Suppressor macrophage (primary cell): ENCODE data around the gene PBX4.

Experiments used
- DNase-seq, 4 experiments: peaks; one replicate each; pipeline ENCODE4 v3.0.0-alpha.2; 2020 to 2022

Gene PBX4

DNA sequence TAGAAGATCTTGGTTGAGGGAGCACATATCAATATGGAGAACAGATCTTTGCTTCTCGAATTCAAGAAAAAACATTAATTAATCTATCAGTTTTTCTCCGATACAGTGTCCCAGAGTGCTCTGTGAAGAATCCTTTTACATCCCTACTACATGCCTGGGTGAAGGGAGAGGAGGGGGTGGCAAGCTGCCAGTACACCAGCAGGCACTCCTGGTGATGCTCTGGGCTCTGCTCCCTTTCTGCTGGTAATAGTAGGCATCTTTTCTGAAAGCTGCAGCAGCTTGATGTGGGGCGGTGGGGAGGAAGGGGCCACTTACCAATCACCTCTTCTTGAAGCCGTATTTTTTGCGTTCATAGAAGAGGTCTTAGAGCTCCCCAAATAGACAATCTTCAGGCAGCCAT lies 30.7 kb downstream of the PBX4 start:
- no peak for DNase-seq

DNA sequence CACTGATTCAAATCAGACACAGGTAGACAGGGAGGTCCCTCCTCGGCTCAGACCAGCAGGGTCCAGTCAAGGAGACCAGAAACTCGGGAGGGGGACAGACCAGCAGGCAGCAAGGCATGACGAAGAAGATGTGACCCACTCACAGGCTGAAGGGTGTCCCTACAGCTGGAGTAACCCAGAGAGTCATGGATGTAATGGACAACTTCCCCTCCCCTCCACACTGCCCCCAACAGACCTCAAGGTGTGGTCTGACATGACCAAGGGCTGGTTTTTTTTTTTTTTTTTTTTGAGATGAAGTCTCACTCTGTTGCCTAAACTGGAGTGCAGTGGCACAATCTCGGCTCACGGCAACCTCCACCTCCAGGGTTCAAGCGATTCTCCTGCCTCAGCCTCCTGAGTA lies 34.1 kb downstream of the PBX4 start:
- DNase-seq, result no peak

DNA sequence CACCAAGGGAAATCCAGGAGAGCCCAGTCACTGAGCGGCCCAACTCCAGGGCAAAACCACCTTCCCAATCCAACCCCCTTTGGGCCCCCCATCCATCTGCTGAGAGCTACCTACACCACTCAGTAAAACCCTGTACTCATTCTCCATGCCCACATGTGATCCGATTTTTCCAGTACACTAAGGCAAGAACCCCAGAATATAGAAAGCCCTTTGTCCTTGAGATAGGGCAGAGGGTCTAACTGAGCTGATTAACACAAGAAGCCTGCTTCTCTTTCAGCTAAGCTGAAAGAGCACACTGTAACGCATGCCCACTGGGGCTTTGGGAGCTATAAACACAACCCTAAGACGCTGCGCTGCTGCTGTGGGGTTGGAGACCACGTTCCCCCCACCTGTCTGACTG lies 36.0 kb downstream of the PBX4 start:
- DNase-seq, result no peak

DNA sequence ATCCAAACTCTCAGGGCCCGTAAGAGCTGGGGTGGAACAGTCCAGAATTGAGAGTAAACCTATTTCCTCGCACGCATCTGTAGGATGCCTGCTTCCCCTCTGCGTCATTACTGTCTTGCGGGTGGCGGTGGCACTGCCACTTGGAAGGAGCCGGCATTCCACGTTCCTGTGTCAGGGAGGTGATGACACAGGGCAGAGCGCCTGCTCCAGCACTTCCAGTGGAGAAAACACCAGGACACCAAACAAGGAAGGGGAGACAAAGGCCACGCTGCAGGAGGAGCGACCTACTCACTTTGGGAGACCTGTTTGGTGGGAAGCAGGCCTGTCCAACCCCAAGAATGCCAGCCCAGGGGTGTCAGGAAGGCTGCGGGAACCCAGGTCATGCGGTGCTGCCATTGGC lies 37.1 kb downstream of the PBX4 start:
- no peak for DNase-seq

DNA sequence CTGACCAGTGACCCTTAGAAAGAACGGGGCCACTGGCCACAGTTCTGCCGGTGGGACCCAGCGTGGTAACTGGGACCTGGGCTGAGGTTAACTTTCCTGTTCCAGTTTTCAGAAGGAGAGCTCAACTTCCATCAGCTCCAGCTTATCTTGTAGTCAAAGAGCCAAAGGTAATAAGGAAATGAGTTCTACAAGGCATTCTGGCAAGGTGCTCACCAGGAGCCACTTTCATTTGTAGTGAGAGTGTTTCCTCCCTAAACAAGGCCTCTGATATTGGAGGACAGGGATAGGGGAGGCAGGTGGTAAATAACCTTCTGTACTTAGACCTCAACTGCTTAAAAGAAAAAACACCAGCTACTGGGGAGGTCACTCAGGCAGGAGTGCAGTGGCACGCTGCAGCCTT lies 38.1 kb downstream of the PBX4 start:
- no peak for DNase-seq

DNA sequence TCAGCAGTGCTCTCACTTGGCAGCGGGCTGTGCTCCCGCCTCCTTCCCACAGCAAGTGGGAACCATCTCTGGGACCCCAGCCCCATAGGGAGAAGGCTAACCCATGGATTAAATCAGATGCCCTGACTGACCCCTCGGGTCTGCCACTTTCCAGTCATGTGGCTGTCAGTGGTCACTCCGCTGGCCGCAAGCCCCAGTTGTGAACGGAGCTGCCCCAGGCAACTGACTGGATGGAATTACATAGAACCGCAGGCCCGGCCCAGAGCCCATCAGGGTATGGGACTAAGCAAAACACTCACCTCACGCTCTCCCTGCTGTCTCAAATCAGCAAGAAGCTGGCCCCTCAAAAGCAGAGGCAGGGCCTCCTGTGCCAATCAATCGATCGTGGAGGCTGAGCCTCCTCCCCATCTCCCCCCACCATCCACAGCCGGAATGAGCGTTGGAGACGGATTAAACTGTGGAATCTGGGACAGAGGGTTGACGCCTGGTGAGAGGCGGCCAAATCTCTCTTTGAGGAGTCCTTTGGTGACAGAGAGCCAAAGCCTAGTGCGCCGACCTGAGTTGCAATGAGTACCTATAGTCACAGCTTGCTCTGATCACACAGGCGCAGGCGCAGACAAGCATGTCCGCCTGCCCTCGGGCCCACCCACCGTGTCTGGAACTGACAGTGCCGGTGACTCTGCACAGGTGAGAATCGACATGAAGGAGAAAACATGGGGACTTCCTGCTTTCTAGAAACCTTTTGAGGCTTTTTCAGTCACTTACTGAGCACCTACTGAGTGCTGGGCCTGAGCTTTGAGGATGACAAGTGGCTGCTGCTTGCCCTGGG lies 38.7 kb downstream of the PBX4 start:
- no peak for DNase-seq

GRCh38 chr19:19578252-19578651 lies 40.2 kb downstream of the PBX4 start:
- DNase-seq, result no peak

- no peak for DNase-seq
Observed at GRCh38 chr19:19575411-19575810, 43.1 kb downstream of the PBX4 start.

GRCh38 chr19:19571071-19571786 lies 47.3 kb downstream of the PBX4 start:
- DNase-seq, result no peak

GRCh38 chr19:19570571-19570970 lies 47.9 kb downstream of the PBX4 start:
- DNase-seq, result no peak

GRCh38 chr19:19568802-19569756 lies 49.4 kb downstream of the PBX4 start:
- no peak for DNase-seq

DNA sequence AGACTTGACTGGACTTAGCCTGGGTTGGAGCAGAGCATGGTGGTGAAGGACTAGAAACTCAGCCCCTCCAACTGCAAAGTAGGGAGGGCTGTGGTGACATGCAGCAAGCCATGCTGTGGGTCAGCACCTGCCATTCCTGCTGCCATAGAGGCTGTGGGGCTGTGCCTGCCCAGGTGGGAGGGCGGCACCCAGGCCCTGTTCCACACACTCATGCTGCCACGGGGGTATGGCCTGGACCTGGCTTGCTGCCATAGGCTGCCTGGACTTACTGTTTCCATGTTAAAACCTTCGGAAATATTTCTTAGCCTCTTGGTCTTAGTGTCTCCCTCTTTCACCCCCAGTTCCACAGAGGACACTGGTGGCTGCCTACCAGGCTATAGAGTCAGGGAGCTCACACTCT lies 51.1 kb downstream of the PBX4 start:
- no peak for DNase-seq

GRCh38 chr19:19566306-19566705 lies 52.2 kb downstream of the PBX4 start:
- DNase-seq, result no peak

GRCh38 chr19:19563348-19563848 lies 55.1 kb downstream of the PBX4 start:
- no peak for DNase-seq

DNA sequence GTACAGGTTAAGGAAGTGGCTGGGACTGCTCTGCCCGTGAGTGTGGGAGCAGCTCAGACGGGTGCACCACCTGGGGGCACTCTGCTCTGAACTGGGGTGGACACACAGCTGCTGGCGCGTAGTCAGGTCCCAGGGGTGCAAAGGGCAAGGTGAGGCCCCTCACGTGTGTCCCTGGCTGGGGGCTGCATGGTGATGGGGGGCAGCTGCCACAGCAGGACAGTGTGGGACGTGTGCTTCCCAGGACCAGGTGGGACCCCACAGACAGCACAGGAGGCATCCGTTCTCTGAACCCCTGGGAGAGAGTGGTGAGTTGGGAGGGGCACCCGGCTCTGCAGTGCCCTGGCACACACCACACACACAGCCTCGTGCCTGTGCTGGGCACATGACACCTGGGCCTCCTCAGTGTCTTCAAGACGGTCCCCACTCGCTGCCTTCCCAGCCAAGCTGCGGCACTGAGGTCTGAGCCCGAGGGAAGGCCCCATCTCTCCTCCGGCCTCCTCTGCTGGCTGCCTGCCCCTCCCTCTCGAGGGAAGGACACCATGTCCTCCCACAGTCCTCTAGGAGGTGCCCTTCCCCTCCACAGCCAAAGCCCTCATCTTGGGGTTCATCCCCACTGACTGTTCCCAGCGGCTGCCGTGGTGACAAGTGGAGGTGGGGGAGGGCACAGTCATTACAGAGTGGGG lies 55.7 kb downstream of the PBX4 start:
- peak in 2 of 4 experiments; percentile 10 to 21 for DNase-seq

GRCh38 chr19:19561946-19562664 lies 56.4 kb downstream of the PBX4 start:
- DNase-seq, result no peak

GRCh38 chr19:19559931-19560330 lies 58.6 kb downstream of the PBX4 start:
- DNase-seq, result no peak

- no peak for DNase-seq
Observed at GRCh38 chr19:19558636-19559035, 59.9 kb downstream of the PBX4 start.

DNA sequence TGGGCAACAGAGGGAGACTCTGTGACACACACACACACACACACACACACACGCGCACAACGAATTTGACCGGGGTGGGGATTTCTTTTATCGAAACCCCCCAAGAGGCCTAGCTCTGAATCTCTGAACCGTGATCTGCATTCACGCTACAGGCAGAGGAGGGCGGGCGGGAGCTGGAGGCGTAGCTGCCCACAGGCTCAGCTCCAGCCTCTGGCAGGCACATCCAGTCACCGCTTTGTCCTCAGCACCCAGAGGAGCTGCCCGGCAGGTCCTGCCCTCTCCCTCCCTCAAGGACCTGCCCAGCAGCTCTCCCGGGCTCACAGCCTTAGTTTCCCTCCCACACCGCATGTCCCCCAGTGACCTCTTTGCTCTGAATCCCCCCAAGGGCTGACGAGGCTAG lies 60.4 kb downstream of the PBX4 start:
- no peak for DNase-seq

DNA sequence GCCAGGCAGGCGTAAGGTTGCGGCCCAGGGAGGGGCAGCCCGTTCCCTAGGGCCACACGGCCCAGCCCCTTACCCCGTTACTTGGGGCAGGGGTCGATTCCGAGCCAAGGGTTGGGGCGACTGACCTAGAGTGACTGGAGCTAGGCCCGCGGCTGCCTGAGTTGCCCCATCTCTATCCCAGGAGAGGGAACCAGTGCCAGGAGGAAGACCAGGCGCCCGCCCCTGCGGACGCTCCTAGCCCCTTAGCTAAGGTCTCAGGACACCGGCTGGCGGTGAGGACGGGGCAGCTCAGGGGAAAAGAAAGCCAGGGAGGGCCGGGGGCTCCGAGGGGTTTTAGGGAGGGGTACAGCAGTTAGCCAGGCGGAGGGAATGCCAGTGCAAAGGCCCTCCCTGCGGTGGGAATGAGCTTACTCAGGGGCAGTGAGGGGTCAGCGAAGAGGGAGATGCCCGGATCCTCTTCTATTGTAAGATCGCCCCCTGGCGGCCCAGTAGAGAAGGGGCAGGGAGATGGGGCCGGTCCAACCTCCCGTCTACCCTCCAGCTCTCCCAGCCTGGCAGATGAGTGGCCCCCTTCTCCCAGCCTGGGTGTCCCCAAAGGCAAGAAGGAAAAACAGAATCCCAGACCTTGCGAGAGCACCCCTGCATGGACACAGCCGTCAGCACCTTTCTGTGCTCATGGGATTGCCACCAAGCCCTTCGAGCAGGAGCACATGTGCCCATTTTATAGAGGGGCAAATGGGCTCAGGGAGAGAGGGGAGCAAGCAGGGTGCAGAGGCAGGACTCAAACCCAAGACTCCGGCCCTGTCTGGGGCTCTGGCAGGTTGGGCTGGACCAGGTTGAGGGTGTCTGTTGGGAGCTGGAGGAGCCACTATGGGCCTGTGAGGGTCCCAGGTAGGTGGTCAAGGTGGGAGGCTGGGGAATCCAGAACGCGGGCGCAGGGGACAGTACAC lies 64.1 kb downstream of the PBX4 start:
- peak; percentile 68 to 79 (median 75) for DNase-seq
